ENCODE data around the gene EPB41L4B. TPM values are rescaled to one million over a fixed set of nuclear protein-coding genes. Genes with fewer than 3 reads are reported as not detected.

EPB41L4B gene
- total RNA-seq, 1 donor from 2014 or later: 5.5 TPM

DNA sequence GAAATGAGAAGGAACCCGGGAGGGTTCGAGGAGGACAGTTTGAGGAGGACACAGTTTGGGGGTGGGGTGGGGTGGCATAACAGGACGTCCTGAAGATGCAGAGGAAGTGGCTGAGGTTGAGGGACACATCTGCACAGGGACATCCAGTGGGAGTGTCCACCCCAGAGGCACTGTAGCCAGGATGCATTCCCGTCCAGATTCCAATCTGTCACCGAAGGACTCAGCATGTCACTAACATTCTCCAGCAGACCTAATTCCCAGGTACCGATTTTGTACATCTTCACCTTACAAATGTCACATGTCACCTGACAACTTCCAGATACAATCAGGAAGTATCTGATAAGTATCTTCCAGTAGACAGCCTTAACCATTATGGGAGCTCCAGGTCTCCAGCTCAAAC is 42.6 kb downstream of the EPB41L4B start:
- Mint-ChIP-seq H3K4me3 (no peak overlapping the region), H3K27ac (no peak overlapping the region), H3K27me3 (ENCODE audit: low read depth) (no peaks in the 10 kb centered on the region), H3K9me3 (peaks cover 8% of the 10 kb centered on the region), H3K4me1 (no peaks in the 10 kb centered on the region), H3K36me3 (peaks cover 6% of the 10 kb centered on the region)
- TF ChIP-seq, protein P1, sequence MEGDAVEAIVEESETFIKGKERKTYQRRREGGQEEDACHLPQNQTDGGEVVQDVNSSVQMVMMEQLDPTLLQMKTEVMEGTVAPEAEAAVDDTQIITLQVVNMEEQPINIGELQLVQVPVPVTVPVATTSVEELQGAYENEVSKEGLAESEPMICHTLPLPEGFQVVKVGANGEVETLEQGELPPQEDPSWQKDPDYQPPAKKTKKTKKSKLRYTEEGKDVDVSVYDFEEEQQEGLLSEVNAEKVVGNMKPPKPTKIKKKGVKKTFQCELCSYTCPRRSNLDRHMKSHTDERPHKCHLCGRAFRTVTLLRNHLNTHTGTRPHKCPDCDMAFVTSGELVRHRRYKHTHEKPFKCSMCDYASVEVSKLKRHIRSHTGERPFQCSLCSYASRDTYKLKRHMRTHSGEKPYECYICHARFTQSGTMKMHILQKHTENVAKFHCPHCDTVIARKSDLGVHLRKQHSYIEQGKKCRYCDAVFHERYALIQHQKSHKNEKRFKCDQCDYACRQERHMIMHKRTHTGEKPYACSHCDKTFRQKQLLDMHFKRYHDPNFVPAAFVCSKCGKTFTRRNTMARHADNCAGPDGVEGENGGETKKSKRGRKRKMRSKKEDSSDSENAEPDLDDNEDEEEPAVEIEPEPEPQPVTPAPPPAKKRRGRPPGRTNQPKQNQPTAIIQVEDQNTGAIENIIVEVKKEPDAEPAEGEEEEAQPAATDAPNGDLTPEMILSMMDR (IDR thresholded peaks at IDR 0.05; ENCODE audit: unreplicated experiment): no peak
- DNase-seq (ENCODE audit: low spot score in 2 of 2, unreplicated experiment in 2 of 2): no peak

DNA sequence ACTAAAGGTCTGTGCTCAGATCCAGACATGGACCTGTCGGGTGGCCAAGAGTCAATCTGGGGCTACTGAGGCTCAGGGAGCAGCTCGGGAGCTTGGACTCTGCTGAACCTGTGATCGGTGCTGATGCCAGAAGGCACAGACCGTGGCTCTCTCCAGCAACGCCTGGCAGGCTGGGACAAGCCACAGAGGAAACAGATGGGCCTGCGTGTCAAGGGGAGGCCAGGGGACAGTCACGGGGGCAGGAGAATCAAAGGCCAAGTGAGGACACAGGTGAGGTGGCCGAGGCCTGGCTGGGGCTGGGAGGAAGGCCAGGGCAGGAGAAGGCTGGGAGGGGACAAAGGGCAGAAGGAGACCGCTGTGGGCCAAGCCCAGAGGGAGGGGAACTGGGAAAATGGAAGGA is 43.4 kb downstream of the EPB41L4B start:
- no peak overlapping the region for H3K4me3 Mint-ChIP-seq
- peaks cover 4% of the 10 kb centered on the region for H3K36me3 Mint-ChIP-seq
- no peak for DNase-seq (ENCODE audit: low spot score in 2 of 2, unreplicated experiment in 2 of 2)
- no peak overlapping the region for H3K27ac Mint-ChIP-seq
- H3K27me3 Mint-ChIP-seq (ENCODE audit: low read depth): no peaks in the 10 kb centered on the region
- TF ChIP-seq, protein P1 (IDR thresholded peaks at IDR 0.05; ENCODE audit: unreplicated experiment): no peak
- peaks cover 7% of the 10 kb centered on the region for H3K9me3 Mint-ChIP-seq
- no peaks in the 10 kb centered on the region for H3K4me1 Mint-ChIP-seq

DNA sequence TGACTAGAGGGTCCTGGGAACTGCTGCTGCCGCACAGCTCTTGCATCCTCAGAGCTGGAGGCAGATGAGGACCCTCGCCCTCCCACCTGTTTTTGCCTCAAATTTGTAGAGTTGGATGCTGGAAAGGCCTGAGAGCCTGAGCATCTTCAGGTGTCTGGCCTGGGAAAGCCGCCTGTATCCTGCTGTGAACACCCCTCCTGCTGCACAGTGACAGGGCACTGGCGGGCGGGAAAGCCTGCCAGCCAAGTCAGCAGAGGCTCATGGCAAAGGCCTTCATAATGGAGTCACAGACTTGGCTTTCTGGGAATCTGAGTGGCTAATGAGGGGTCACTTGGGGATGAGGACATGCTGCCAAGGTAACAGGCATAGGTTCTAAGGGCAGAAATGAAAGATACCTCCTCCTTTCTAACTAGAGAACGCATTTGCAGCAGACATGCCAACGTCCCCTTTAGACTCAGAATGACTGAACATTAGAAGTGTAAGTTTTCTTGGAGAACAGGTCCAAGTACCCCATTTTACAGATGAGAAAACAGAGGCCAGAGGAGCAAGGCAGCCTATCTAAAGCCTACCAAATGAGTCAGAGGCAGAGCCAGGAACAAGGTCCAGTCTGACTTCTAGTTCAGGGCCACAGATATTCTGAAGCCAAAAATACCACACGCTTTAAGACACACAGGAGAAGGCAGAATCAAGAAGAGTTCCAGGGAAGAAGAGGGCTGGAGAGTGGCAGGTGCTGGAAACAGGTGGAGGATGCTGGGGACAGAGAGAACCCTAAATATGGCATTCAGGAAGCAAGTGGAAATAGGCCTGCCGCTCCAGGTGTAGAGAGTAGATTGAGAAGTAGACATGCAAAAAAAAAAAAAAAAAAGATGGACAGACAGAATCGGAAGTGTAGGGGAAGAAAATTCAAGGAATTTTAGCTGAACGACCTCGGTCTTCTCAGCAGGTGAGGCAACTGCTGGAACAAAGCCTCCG is 44.1 kb downstream of the EPB41L4B start:
- Mint-ChIP-seq H3K4me3 (no peak overlapping the region), H3K4me1 (no peaks in the 10 kb centered on the region), H3K27ac (no peak overlapping the region), H3K36me3 (peaks cover 4% of the 10 kb centered on the region), H3K27me3 (ENCODE audit: low read depth) (no peaks in the 10 kb centered on the region), H3K9me3 (no peaks in the 10 kb centered on the region)
- TF ChIP-seq, protein P1 (IDR thresholded peaks at IDR 0.05; ENCODE audit: unreplicated experiment): no peak
- no peak for DNase-seq (ENCODE audit: low spot score in 2 of 2, unreplicated experiment in 2 of 2)

DNA sequence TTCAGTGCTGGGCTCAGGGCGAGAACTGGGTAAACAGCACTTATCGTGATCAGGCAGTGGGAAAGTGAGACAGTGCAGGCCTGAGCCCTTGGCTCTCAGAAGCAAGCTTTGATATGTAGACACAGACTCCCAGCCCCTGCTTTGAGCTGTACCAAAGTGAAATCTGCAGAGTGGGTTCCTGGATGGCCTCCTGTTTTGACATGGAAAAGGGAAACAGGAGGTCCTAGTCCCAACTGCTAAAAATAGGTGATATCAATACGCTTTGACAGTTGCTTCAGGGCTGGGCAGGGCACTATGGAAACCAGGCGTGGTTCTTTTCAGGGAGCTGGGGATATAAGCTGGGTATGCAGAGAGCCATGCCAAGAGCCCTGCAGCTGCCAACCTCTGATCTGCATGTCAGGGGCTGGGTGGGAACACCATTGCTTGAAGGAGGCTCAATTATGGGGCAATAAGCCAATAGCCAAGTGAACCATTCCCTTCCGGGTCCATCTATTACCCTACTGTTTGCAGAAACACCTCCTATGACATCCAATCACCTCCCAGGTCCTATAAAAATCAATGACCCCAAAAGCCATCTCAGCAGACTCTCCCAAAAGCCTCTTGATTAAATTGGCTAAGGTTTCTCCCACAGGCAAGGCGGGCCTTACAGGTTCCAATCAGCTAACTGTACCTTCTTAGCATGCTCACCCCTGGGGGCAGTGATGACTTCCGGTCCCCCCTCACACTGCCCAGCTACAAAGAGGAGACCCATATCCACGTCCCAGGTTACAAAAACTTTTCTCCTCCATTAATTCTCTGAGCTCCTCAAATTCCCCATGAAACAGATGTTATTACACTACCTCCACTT is 45.8 kb downstream of the EPB41L4B start:
- Mint-ChIP-seq H3K9me3 (no peaks in the 10 kb centered on the region), H3K27me3 (ENCODE audit: low read depth) (no peaks in the 10 kb centered on the region), H3K4me3 (no peak overlapping the region), H3K27ac (no peak overlapping the region), H3K36me3 (peaks cover 4% of the 10 kb centered on the region), H3K4me1 (no peaks in the 10 kb centered on the region)
- no peak for DNase-seq (ENCODE audit: low spot score in 2 of 2, unreplicated experiment in 2 of 2)
- TF ChIP-seq, protein P1 (IDR thresholded peaks at IDR 0.05; ENCODE audit: unreplicated experiment): no peak

DNA sequence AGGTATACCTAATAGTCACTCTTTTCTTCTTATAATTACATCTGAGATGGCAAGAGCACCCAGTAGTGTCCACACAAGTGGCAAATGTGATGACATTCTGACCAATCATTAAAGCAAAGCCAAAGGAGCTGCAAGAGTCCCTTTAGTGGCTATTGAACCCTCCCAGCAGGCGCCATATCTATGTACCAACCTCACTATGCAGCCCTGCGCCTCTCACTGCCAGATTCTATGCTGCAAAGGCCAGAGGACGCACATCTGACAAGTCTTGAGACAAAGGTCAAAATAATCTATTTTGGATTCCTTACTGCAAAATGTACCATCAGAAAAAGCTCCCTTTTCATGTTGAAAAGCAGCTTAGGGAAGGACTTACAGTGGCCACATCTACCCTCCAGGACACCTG is 47.0 kb downstream of the EPB41L4B start:
- Mint-ChIP-seq H3K36me3 (peaks cover 5% of the 10 kb centered on the region), H3K27me3 (ENCODE audit: low read depth) (no peaks in the 10 kb centered on the region), H3K4me3 (no peak overlapping the region), H3K9me3 (no peaks in the 10 kb centered on the region), H3K27ac (no peak overlapping the region), H3K4me1 (peaks cover 2% of the 10 kb centered on the region)
- no peak for DNase-seq (ENCODE audit: low spot score in 2 of 2, unreplicated experiment in 2 of 2)
- TF ChIP-seq, protein P1 (IDR thresholded peaks at IDR 0.05; ENCODE audit: unreplicated experiment): no peak

Data from mesothelial cell of epicardium (in vitro differentiated cells).